ENCODE data around the gene CAMK1D. TPM values are rescaled to one million over a fixed set of nuclear protein-coding genes. Genes with fewer than 3 reads are reported as not detected.

Gene CAMK1D
- total and polyA plus RNA-seq, 2 of the 4 experiments (the other 2 are of a cell fraction) = 5.0 to 5.3 TPM

DNA sequence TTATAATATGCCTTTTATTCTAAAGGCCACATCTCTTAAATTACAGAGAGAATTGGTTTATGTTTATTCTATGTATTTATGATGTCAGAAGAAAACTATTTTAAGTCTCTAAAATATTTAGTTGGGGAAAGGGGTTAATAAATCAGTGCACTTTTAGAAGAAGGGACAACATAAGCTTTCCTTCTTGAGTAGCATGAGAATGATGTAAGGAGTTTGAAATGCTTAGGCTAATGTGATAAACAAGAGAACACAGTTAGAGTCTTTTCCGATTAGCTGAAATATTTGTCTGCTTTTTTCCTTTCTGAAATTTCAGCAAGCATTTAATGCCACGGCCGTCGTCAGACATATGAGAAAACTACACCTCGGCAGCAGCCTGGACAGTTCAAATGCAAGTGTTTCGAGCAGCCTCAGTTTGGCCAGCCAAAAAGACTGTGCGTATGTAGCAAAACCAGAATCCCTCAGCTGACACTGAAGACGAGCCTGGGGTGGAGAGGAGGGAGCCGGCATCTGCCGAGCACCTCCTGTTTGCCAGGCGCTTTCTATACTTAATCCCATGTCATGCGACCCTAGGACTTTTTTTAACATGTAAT lies 476.0 kb downstream of the CAMK1D start:
- Histone ChIP-seq H2BK5ac (ENCODE audit: low read depth, low read length, poor library complexity, severe bottlenecking) (no peak overlapping the region), H3K27ac (ENCODE audit: insufficient read depth, low read length) (peak overlapping the region; percentile 50; the same call in 1 of the 2 replicates), H3K4ac (ENCODE audit: low read depth, low read length) (peak overlapping the region; percentile 58), H2AK9ac (replicated peaks; ENCODE audit: low read depth, low read length, poor library complexity) (peak overlapping the region; percentile 53), H3K4me1 (ENCODE audit: control insufficient read depth, insufficient read depth, low read length) (peaks cover 13% of the 10 kb centered on the region; the same call in 1 of the 2 replicates), H3K79me1 (ENCODE audit: low read depth in 1 of 2, low read length in 2 of 2) (no peaks in the 10 kb centered on the region), H2BK120ac (ENCODE audit: low read depth, low read length) (peak overlapping the region; percentile 89), H3K14ac (replicated peaks; ENCODE audit: low read depth, low read length) (peak overlapping the region; percentile 82; the same call in 1 of the 2 replicates), H2AFZ (replicated peaks; ENCODE audit: low read length, poor library complexity) (peak overlapping the region; percentile 46), H4K8ac (ENCODE audit: low read depth in 2 of 2, low read length in 2 of 2) (peak overlapping the region in 1 of 2 experiments; percentile 20; a peak in 1 of 4 replicates), H4K5ac (ENCODE audit: low read depth, low read length) (no peak overlapping the region; the same call in 1 of the 2 replicates), H3K4me2 (ENCODE audit: low read depth, low read length) (peak overlapping the region; percentile 13; the same call in 1 of the 2 replicates), H2BK15ac (ENCODE audit: low read depth, low read length) (no peak overlapping the region), H2AK5ac (ENCODE audit: low read depth, low read length) (no peak overlapping the region), H4K91ac (ENCODE audit: insufficient read depth, low read depth, low read length) (peak overlapping the region; percentile 82; the same call in 1 of the 2 replicates), H3K36me3 (ENCODE audit: control insufficient read depth, insufficient read depth, low read length) (no peaks in the 10 kb centered on the region), H3K23ac (ENCODE audit: low read depth, low read length) (peak overlapping the region; percentile 59), H3K27me3 (ENCODE audit: control insufficient read depth, insufficient read depth, low read length) (no peaks in the 10 kb centered on the region; the same call in 1 of the 2 replicates), H3K18ac (ENCODE audit: low read depth, low read length) (peak overlapping the region; percentile 6; the same call in 1 of the 2 replicates), H3K9me3 (ENCODE audit: control insufficient read depth, insufficient read depth, low read length) (no peaks in the 10 kb centered on the region), H2BK20ac (ENCODE audit: low read depth, low read length) (peak overlapping the region; percentile 91), H4K20me1 (ENCODE audit: insufficient read depth, low read length) (no peaks in the 10 kb centered on the region), H3K4me3 (ENCODE audit: insufficient read depth, low read depth, low read length) (no peak overlapping the region), H3K9ac (ENCODE audit: low read depth, low read length) (peak overlapping the region; percentile 8), H3K9me1 (ENCODE audit: insufficient read depth, low read length) (no peaks in the 10 kb centered on the region), H3K56ac (ENCODE audit: extremely low read depth, insufficient read depth, low read length) (peak overlapping the region; percentile 32; the same call in 1 of the 2 replicates)
- ATAC-seq (ENCODE audit: low read depth) (peak; percentile 84), DNase-seq (peak; percentile 81)
- no TSS peak for BruUV-seq (replicated peaks)
- dilution Hi-C loops (cut with HindIII; ENCODE audit: low sequenced_read_pairs, unreplicated experiment) (no loop called here), intact Hi-C loops (cut with micrococcal nuclease) (no loop called here), in situ Hi-C loops (cut with MboI; ENCODE audit: low sequenced_read_pairs) (no loop called here)
- WGBS, 2 experiments (ENCODE audit: extremely low coverage in 2 of 2, insufficient read length in 1 of 2) = no CpG with 5 or more reads among the region's 12 CpGs
- ChIA-PET POLR2A (ENCODE audit: unreplicated experiment) (no interaction called here), CTCF (no interaction called here)
- TF ChIP-seq CEBPB (IDR thresholded peaks at IDR 0.05; ENCODE audit: low read depth, low read length) (peak; percentile 18; the same call in 1 of the 2 replicates), MAFK (IDR thresholded peaks at IDR 0.05; ENCODE audit: low read depth, low read length) (no peak)

Data from IMR-90 (cell line).